HepG2 (cell line): ENCODE results near the gene TIFAB.

Source experiments
- DPF2 ChIP-seq: sonication (generic); formaldehyde crosslinking; IDR thresholded peaks from 2 replicates; pipeline ENCODE4 v1.4.0; 2020; ENCODE audit warnings: mild to moderate bottlenecking, low read depth, missing genetic modification reagents, borderline replicate concordance
- MXI1 ChIP-seq: IDR thresholded peaks from 3 replicates; pipeline ENCODE4 v1.6.1; 2012; ENCODE audit warnings: low read depth, low read length, inconsistent platforms, borderline replicate concordance
- NFE2L1 ChIP-seq: sonication (generic); formaldehyde crosslinking; IDR thresholded peaks from 2 replicates; pipeline ENCODE4 v1.4.0; 2020; ENCODE audit warnings: missing genetic modification reagents, mild to moderate bottlenecking, borderline replicate concordance
- NR2C2 ChIP-seq: sonication (generic); formaldehyde crosslinking; IDR thresholded peaks from 2 replicates; pipeline ENCODE4 v1.4.0; 2020; ENCODE audit warnings: missing genetic modification reagents, mild to moderate bottlenecking, moderate library complexity, borderline replicate concordance
- TOE1 ChIP-seq: sonication (generic); formaldehyde crosslinking; IDR thresholded peaks from 2 replicates; pipeline ENCODE4 v1.4.0; 2020; ENCODE audit warnings: mild to moderate bottlenecking, missing genetic modification reagents
- TF ChIP-seq, protein P1 (sequence below), 2 experiments: fragments of 450-650 bp in 1 of 2; sonication (generic) in 1 of 2; formaldehyde crosslinking in 1 of 2; IDR thresholded peaks; 2 replicates each; pipeline versions ENCODE4 v1.6.1 to v1.8.0; 2016 to 2022; ENCODE audit warnings: antibody characterized with exemption in 1 of 2, mild to moderate bottlenecking in 1 of 2, missing genetic modification reagents in 1 of 2

DNA sequence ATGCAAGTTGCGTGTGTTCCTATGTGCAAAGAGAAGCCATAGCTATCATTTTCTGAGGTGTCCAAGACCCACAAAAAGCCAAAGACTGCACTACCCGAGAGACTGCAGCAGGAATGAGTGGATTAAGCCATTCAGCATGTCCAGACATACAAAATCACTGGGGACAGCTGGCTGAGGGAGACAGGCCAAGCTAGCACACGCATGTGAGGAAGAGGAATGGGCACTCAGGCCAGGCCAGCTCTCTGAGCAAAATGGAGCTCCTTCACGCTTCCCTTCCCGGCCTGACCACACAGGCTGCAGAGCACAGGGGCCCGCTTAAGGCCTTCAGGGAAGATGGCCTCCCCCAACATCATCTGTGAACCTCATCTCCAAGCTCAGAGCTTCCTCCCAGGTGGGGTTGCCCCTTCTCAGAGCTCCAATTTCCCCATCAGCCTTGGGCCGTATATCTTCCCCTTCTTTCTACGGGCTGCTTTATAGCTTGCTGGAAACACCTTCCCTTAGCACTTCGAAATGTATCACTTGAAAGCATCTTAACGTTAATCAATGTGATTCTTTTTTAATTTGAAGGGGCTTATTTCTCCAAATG lies 13.4 kb downstream of the TIFAB start:
- TF ChIP-seq NFE2L1 (CRISPR knock-in tag) (no peak), NR2C2 (no peak), MXI1 (no peak), TOE1 (CRISPR knock-in tag) (no peak), DPF2 (CRISPR knock-in tag) (no peak)
- TF ChIP-seq, protein P1, sequence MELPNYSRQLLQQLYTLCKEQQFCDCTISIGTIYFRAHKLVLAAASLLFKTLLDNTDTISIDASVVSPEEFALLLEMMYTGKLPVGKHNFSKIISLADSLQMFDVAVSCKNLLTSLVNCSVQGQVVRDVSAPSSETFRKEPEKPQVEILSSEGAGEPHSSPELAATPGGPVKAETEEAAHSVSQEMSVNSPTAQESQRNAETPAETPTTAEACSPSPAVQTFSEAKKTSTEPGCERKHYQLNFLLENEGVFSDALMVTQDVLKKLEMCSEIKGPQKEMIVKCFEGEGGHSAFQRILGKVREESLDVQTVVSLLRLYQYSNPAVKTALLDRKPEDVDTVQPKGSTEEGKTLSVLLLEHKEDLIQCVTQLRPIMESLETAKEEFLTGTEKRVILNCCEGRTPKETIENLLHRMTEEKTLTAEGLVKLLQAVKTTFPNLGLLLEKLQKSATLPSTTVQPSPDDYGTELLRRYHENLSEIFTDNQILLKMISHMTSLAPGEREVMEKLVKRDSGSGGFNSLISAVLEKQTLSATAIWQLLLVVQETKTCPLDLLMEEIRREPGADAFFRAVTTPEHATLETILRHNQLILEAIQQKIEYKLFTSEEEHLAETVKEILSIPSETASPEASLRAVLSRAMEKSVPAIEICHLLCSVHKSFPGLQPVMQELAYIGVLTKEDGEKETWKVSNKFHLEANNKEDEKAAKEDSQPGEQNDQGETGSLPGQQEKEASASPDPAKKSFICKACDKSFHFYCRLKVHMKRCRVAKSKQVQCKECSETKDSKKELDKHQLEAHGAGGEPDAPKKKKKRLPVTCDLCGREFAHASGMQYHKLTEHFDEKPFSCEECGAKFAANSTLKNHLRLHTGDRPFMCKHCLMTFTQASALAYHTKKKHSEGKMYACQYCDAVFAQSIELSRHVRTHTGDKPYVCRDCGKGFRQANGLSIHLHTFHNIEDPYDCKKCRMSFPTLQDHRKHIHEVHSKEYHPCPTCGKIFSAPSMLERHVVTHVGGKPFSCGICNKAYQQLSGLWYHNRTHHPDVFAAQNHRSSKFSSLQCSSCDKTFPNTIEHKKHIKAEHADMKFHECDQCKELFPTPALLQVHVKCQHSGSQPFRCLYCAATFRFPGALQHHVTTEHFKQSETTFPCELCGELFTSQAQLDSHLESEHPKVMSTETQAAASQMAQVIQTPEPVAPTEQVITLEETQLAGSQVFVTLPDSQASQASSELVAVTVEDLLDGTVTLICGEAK (IDR thresholded peaks at IDR 0.05), result no peak
- TF ChIP-seq, protein P1 (CRISPR knock-in tag; IDR thresholded peaks at IDR 0.05), result no peak
